ENCODE data around the gene RYR2.
"Not testable (repeated sequence)": the region's sequence is repeated elsewhere in the genome, so short reads cannot be mapped to it uniquely, and the experiment has no call there.

The RYR2 gene

DNA sequence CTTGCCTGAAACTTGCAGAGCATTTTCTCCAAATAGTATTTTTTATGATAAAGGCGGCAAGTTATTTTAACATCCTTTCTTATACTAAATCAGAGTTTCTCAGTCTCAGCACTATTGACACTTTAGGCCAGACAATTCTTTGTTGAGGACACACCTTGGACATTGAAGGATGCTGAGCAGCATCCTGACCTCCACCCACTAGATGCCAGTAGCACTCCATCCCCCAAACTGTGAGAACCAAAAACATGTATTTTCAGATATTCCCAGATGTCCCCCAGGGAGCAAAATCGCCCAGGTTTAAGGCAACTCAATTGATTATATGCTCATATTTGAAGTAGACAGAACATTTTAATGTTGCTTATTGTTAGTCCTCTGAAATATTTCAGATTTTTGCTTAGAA, 549.4 kb downstream of the RYR2 start:
- DNase-seq, result no peak

DNA sequence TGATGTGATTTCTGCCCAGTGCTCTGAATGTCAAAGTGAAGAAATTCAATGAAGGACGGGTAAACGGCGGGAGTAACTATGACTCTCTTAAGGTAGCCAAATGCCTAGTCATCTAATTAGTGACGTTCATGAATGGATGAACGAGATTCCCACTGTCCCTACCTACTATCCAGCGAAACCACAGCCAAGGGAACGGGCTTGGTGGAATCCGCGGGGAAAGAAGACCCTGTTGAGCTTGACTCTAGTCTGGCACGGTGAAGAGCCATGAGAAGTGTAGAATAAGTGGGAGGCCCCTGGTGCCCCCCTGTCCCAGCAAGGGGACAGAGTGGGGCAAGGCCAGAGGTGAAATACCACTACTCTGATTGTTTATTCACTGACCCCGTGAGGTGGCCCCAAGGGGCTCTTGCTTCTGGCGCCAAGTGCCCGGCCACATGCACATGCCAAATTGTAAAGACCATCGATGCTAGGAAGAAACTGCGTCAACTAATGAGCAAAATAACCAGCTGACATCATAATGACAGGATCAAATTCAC, 561.1 kb downstream of the RYR2 start:
- DNase-seq, result not testable (repeated sequence)

DNA sequence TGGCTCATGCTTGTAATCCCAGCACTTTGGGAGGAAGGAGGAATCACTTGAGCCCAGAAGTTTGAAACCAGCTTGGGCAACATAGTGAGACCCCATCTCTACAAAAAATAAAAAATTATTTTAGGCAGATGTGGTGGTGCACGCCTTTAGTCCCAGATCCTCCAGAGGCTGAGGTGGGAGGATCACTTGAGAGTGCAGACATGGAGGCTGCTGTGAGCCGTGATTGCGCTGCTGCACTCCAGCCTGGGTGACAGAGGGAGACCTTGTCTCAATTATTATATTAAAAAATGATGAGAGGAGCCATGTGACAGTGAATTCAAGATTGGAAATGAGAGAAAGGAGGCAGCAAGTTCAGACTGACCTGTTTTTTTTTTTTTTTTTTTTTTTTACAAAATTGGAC, 566.4 kb downstream of the RYR2 start:
- no peak for DNase-seq

DNA sequence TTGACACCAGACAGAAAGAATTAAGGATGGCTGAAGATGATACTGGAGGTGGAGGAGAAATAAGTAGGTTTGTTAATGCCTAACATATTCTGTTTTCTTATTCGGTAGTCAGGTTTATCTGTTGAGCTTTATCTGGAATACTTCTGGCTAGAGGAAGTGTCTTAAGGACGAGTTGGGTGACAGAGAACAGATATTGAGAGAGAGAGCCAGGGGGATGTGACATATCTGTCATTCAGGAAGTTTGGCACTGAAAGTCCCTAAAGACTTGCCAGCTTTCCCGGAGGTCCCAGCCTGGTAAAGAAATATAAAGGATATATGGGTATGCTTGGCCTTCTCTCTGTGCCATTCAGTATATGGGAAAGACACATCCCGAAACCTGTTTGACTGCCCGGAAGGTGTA, 568.2 kb downstream of the RYR2 start:
- DNase-seq, result no peak

DNA sequence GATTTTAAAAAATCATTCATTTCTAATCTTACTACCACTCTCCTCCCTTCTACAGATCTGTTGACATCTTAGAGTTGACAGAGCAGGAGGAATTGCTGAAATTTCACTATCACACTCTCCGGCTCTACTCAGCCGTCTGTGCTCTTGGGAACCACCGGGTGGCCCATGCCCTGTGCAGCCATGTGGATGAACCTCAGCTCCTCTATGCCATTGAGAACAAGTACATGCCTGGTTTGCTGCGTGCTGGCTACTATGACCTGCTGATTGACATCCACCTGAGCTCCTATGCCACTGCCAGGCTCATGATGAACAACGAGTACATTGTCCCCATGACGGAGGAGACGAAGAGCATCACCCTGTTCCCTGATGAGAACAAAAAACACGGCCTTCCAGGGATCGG, 572.0 kb downstream of the RYR2 start:
- no peak for DNase-seq

DNA sequence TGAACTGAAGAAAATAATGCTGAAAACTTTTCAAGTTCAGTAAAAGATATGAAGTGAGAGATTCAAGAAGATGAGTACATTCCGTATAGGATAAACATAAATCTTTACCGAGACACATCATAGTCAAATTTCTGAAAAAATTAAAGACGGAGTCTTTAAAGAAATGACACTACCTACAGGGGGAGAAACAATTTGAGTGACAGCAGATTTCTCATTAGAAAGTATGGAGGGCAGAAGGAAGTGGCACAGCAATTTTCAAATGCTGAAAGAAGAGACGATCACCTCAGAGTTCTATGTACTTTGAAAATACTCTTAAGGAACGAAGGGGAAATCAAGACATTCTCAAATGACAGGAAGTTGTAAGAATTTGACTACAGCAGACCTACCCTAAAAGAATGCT, 577.6 kb downstream of the RYR2 start:
- DNase-seq, result no peak

DNA sequence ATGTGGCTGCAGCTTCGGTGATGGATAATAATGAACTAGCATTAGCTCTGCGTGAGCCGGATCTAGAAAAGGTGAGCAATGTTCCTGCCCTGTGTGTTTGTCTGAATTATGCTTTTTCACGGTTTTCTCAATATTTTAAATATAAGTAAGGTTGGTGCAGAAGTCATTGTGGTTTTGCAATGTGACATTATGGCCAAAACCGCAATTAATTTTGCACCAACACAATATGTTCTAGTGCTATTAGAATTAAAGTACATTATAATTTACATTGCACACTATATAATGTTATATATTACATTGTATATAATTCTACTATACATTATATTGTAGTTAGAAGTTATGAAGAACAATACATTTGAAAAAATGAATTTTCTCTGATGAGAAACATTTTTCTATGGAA, 592.9 kb downstream of the RYR2 start:
- no peak for DNase-seq

DNA sequence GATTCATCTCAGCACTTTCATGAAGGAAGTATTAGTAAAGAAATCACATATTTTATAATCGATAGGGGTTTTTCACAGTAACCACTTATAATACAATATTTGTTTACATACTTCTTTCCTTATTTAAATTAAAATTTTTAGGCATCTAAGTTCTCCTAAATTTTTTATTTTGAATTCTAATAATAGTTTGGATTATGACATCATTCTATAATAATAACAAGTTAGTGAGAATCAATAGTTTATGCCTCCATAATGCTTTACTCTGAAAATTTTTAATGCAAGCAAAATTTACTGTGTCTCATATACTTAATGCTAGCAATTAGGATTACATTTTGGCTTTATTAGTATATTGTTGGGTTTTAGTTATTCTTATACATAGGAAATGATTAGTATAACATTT, 596.6 kb downstream of the RYR2 start:
- DNase-seq, result no peak

DNA sequence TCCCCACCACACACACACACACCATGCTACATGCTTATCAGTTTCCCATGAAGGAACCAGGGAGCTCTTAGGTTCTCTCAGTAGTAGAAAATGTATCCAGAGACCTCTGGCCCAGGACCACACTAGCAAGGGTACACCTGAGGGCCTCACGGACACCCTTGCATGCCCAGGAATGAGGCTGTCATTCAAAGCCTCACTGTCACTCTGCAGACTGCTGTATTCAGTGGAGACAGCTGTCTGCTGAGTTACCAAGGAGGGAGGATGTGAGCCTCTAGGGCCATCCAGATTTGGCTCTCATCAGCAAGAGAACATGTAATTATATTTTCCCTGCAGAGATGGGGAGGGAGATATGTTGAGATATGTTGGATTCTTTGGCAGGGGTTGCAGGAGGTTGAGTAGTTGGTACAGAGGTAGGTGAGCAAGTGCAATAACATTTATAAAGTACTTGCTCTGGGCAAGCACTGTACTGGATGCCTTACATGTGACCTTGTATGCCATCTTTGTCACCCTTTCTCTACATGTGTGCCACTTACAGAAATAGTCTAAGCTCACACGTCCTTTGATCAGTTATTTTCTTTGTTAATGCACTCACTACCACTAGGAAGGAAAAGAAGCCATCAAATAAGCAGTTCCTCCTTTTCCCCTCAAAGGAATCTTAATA, 598.2 kb downstream of the RYR2 start:
- DNase-seq, result no peak

DNA sequence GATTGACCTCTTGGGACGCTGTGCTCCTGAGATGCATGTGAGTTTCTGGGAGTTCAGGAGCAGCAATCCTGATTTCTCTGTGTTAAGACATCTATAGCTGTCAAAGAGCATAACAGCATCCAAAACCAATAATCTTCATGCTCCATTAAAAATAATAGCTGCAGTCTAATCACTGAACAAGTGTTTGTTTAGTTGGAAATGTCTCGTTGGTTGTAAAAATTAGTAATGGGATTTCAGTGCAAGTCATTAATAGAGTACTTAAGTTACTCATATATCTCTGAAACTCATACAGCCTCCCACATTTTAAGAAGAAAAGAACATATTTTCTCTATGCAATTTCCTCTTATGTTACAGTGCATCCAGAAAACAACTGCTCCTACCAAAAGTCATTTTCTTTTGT, 599.0 kb downstream of the RYR2 start:
- no peak for DNase-seq

DNA sequence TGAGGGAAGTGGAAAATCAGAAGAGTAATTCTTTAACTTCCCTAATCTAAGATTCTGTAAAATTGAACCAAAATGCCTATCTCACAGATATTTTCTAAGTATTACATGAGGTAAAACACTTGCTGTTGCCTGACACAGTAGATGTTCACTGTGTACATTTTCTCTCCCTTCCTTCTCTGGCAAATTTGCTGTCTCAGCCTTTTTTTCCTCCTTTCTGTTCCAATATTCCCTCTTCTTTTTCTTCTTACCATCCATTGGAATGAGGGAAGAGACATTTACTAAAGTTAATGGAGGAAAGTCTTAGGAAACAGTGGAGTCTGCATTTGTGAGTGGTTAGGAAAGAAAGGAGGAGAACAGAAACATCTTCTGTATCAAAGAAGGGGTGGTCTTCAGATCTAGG, 608.8 kb downstream of the RYR2 start:
- DNase-seq, result no peak

DNA sequence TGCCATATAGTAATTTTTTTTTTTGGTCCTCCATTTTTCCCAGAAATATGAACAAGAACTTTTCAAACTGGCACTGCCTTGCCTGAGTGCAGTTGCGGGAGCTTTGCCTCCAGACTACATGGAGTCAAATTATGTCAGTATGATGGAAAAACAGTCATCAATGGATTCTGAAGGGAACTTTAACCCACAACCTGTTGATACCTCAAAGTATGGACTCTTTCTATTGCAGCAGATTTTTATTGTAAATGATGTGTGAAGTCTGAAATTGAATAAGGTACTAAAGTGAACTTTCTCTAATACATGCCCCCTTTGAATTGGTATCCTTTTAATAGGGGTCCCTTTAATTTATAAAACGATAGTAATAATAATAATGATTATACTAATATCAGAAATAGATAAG, 613.8 kb downstream of the RYR2 start:
- no peak for DNase-seq

DNA sequence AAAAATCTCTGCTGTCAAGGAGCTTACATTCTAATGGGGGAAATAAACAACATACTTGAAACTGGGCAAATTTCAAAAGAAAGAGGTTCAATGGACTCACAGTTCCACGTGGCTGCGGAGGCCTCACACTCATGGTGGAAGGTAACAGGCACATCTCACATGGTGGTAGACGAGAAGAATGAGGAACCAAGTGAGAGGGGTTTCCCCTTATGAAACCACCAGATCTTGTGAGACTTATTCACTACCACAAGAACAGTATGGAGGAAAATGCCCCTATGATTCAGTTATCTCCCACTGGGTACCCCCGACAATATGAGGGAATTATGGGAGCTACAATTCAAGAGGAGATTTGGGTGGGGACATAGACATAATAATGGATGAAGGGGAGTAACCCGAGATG, 622.4 kb downstream of the RYR2 start:
- DNase-seq, result no peak

DNA sequence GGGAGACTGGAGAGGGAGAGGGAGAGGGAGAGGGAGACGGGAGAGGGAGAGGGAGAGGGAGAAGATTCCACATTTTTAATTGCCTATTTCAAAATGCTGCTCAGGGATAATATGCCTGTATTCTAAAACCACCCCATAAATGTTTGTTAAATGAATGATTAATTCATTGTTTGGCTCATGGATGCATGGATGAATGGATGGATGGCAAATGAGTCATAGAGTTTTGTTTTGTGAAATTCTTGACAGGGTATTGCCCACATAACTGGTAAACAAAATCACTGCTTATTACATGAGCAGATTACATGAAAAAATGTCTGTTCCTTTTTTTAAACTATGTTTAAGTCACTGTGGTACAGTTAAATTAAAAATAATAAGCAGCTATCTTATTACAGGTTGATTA, 628.3 kb downstream of the RYR2 start:
- DNase-seq, result no peak

DNA sequence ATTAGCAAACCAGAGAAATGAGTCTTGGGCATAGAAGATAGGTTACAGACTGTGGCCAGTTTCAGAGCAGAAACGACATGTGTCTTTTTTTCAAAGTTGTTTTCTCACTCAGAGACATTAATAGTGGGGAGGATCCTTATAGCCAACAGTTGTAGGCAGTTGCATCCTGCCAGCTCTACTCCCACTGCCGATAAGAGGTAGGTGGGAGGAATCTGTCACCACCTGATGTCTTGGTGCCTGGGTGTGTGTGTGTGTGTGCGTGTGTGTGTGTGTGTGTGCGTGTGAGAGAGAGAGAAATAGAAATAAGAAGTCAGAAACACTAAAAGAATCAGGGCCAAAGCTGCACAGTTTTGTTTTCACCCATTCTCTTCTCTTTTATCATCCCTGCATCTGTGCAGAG, 629.3 kb downstream of the RYR2 start:
- DNase-seq, result no peak

DNA sequence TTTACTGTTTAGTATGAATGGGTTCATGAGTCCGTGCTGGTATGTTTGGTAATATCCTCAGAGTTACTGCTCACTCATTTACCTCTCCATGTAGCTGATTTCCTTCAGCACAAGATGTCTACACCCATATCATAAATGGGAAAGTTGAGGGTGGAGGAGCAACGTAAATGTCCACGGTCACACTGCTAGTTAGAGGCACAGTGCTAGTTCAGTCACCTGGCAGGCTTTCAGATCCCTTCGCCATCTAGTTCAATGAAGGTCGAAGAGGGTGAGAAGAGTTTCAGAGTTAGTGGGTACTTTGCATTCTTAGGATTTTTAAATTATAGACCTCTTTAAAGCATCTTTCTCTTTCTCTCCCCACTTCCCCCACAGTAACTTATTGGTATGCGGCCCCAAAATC, 630.0 kb downstream of the RYR2 start:
- no peak for DNase-seq

DNA sequence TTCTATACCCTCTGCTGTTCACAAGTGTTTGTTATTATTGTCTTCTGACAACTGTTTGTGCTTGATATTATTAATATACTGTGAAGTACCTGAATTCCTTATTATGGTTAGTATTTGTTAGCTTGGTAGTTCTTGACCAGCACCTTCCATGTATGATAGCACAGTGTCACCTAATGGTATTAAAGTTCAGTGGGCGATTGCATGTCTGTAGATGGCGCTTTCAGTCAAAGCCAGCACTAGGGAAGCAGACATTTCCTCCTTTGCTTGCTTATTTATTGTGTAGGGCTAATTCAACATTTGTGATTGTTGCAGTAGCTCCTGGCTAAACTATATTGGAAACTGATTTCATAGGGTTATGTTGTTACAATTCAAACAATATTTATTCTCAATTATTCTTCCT, 630.8 kb downstream of the RYR2 start:
- DNase-seq, result no peak

DNA sequence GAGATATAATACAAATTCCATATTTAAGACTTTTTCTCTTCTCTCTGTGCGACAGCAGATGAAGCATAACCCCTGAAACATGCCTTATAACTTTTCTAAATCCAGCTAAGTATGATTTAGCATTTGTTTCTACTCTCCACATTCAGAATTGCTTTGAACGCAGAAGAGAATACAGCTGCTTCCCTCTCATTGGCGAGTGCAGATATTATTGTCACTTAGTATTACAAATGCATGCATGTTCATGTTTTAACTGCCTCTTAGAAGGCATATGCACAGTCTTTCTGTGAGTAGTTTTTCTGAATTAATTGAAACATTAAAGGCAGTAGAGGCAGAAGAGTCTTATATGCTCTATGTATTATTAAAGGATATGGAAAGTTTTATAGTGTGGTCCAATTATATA, 631.6 kb downstream of the RYR2 start:
- DNase-seq, result no peak

DNA sequence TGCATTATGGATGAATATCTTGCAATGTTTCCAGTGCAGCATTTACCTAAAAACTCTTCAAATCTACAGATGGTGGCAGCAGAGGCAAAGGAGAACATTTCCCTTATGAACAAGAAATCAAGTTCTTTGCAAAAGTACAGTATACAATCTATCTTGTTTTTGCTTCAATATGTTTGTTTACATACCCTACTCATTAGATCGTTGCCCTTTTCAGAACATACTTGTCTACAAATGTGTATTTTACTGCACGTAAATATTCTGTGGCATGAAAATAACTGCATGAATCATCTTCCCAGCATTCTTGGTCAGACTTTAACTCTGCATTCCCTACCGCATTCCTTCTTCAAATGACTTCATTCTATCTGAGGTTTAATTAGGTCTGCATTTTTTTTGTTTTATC, 636.0 kb downstream of the RYR2 start:
- no peak for DNase-seq

DNA sequence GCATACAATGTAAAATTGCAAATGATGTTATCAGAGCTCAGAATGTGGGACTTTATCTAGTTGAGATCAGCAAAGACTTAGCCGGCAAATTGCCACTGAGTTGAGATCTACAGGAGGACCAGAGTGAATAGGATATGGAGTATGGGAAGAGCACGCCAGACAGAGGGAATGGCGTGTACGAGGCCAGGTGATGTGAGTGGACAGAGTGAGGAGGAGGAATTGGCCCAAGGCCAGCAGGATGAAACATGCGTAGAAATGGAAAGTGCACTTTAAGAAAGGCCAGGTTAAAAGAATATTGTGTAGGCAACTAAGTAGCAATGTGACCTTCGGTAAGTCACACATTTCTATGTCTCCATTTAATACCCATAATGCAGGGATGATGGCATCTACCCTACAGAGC, 637.7 kb downstream of the RYR2 start:
- DNase-seq, result no peak

DNA sequence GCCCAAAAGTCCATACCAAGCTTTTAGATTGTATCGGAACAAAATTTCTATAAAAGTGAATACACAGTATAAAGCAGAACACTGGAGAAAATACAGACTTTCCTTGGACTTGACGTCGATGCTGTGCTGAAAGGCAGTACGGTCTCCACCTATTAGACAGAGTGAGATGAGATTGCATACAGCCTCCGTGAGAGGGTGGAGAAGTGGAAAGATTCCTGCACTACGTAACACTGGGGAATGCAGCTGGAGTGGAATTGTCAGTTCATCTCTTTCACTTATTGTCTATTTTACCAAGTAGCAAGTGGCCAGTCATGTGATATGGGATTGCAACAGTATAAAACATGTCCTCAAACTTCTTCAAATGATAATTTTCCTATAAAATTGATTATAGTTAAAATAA, 639.2 kb downstream of the RYR2 start:
- no peak for DNase-seq

DNA sequence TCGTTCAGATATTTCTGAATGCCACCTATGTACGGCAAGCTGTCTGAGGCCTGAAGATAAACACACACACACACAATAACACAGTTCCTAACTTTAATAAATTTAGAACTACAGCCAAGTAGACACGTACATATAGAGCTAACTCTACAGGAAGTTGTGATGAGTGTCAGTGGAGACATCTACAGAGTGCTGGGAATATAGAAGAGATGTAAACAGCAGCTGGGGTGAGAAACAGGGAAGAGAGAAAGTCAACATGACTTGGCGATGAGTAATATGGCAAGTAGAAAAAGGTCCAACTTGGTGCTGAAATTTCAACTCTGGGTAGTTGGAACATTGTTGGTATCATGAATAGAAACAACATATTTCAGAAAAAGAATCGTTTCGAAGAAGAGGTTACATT, 642.3 kb downstream of the RYR2 start:
- no peak for DNase-seq

DNA sequence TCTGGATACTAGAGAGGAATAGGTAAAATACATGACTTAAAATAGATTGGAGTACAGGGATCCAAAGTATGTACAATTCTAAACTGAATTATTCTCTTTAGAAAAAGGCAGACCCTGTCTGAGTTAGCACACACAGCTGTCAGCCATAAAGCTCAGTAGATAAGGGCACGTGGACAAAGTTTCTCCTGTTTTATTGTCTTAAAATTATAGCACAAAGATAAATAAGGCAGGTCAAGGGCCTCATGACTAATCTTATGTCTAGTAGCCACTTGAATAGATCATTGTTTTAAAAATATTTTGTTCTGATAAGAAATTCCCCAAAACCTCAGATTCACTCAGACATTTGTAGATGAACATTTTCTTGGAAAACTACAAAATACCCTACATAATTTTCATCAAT, 643.6 kb downstream of the RYR2 start:
- no peak for DNase-seq

DNA sequence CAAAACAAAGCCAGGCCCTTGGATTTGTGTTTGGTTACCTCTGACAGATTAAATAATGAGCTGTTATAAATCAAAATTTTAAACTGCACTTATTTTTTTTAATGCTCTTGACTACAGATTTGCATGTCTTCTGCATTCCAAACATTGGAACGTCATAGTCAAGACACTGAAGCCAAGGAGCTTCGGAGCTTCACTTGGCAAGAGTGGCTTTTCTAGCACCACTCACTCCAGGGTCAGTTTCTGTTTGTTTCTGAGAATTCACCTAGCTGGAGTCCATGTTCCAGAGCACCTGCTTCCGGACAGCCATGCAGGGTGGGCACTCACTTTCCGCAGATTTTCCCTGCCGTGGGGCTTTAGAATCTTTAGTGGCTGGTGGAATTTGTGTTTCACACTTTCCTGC, 645.8 kb downstream of the RYR2 start:
- DNase-seq, result no peak

DNA sequence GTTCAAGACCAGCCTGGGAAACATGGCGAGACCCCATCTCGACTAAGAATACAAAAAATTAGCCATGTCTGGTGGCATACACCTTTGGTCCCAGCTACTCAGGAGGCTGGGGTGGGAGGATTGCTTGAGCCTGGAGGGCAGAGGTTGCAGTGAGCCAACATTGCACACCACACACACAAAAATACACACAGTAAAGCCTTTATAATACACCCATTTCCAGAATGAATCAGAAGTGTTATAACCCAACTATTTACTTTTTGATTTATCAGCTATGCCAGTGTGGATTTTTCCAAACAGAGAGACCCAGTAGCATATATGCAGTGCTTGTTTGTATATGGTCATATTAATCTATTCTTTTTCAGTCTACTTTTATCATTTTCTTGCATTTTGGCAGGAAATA, 648.7 kb downstream of the RYR2 start:
- DNase-seq, result no peak

DNA sequence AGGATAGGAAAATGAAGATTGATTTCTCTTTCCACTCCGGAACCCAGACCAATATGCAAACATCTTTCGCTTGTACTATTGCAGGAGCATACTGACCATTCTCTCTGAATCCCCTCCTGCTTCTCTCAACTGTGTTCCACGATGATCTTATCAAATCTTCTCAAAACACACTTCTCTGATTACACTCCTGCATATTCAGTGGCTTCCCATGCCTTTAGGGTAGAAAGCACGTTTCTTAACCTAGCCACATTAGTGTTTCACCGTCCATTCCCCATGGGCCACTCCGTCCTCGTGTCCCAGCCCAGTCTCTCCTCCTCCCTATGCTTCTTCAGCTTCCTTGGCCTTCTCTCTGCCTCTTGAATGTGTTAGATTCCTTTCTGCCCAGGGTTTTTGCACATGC, 650.3 kb downstream of the RYR2 start:
- no peak for DNase-seq
